ENCODE results near the gene GPC5.
"Not testable (repeated sequence)": the region's sequence is repeated elsewhere in the genome, so short reads cannot be mapped to it uniquely, and the experiment has no call there.

GPC5 gene

GRCh38 chr13:91657283-91657682, 258.9 kb downstream of the GPC5 start:
- Histone ChIP-seq H3K27ac (ENCODE audit: low read depth, low read length) (no peak overlapping the region), H3K36me3 (ENCODE audit: insufficient read depth, low read length) (no peaks in the 10 kb centered on the region), H3K27me3 (ENCODE audit: insufficient read depth, low read length) (no peaks in the 10 kb centered on the region), H3K4me1 (ENCODE audit: insufficient read depth, low read length) (peaks cover 19% of the 10 kb centered on the region), H3K4me3 (ENCODE audit: low read length) (no peak overlapping the region), H3K9ac (ENCODE audit: low read depth, low read length) (no peak overlapping the region), H3K9me3 (ENCODE audit: insufficient read depth, low read depth, low read length) (no peaks in the 10 kb centered on the region)
- WGBS, result 100% methylated on average over 1 of the region's 2 CpGs

- no peaks in the 10 kb centered on the region for H3K36me3 ChIP-seq (ENCODE audit: insufficient read depth, low read length)
- no peak overlapping the region for H3K9ac ChIP-seq (ENCODE audit: low read depth, low read length)
- no peak overlapping the region for H3K27ac ChIP-seq (ENCODE audit: low read depth, low read length)
- WGBS, result 90% methylated on average over 3 of the region's 4 CpGs
- no peaks in the 10 kb centered on the region for H3K9me3 ChIP-seq (ENCODE audit: insufficient read depth, low read depth, low read length)
- no peaks in the 10 kb centered on the region for H3K27me3 ChIP-seq (ENCODE audit: insufficient read depth, low read length)
- peaks cover 3% of the 10 kb centered on the region; the same call in 1 of the 2 replicates for H3K4me1 ChIP-seq (ENCODE audit: insufficient read depth, low read length)
- H3K4me3 ChIP-seq (ENCODE audit: low read length), result no peak overlapping the region
Observed at GRCh38 chr13:91659256-91660075, 261.0 kb downstream of the GPC5 start.

- Histone ChIP-seq H3K27ac (ENCODE audit: low read depth, low read length) (no peak overlapping the region), H3K27me3 (ENCODE audit: insufficient read depth, low read length) (no peaks in the 10 kb centered on the region), H3K4me3 (ENCODE audit: low read length) (no peak overlapping the region), H3K36me3 (ENCODE audit: insufficient read depth, low read length) (no peaks in the 10 kb centered on the region), H3K4me1 (ENCODE audit: insufficient read depth, low read length) (no peaks in the 10 kb centered on the region), H3K9ac (ENCODE audit: low read depth, low read length) (no peak overlapping the region), H3K9me3 (ENCODE audit: insufficient read depth, low read depth, low read length) (no peaks in the 10 kb centered on the region)
Observed at GRCh38 chr13:91660076-91660415, 261.6 kb downstream of the GPC5 start.

- Histone ChIP-seq H3K4me1 (ENCODE audit: insufficient read depth, low read length) (no peaks in the 10 kb centered on the region), H3K4me3 (ENCODE audit: low read length) (no peak overlapping the region), H3K36me3 (ENCODE audit: insufficient read depth, low read length) (no peaks in the 10 kb centered on the region), H3K9me3 (ENCODE audit: insufficient read depth, low read depth, low read length) (no peaks in the 10 kb centered on the region), H3K27me3 (ENCODE audit: insufficient read depth, low read length) (no peaks in the 10 kb centered on the region), H3K27ac (ENCODE audit: low read depth, low read length) (no peak overlapping the region), H3K9ac (ENCODE audit: low read depth, low read length) (no peak overlapping the region)
- 90% methylated on average over 4 of the region's 4 CpGs for WGBS
Observed at GRCh38 chr13:91661692-91662490, 263.5 kb downstream of the GPC5 start.

- Histone ChIP-seq H3K9me3 (ENCODE audit: insufficient read depth, low read depth, low read length) (no peaks in the 10 kb centered on the region), H3K4me3 (ENCODE audit: low read length) (no peak overlapping the region), H3K9ac (ENCODE audit: low read depth, low read length) (no peak overlapping the region), H3K27ac (ENCODE audit: low read depth, low read length) (no peak overlapping the region), H3K27me3 (ENCODE audit: insufficient read depth, low read length) (no peaks in the 10 kb centered on the region), H3K4me1 (ENCODE audit: insufficient read depth, low read length) (no peaks in the 10 kb centered on the region), H3K36me3 (ENCODE audit: insufficient read depth, low read length) (no peaks in the 10 kb centered on the region)
- 91% methylated on average over 3 of the region's 3 CpGs for WGBS
Observed at GRCh38 chr13:91664039-91664438, 265.6 kb downstream of the GPC5 start.

- no peaks in the 10 kb centered on the region for H3K9me3 ChIP-seq (ENCODE audit: insufficient read depth, low read depth, low read length)
- no peaks in the 10 kb centered on the region for H3K36me3 ChIP-seq (ENCODE audit: insufficient read depth, low read length)
- H3K4me1 ChIP-seq (ENCODE audit: insufficient read depth, low read length), result no peaks in the 10 kb centered on the region
- no peaks in the 10 kb centered on the region for H3K27me3 ChIP-seq (ENCODE audit: insufficient read depth, low read length)
- no peak overlapping the region for H3K27ac ChIP-seq (ENCODE audit: low read depth, low read length)
- 94% methylated on average over 2 of the region's 2 CpGs for WGBS
- H3K9ac ChIP-seq (ENCODE audit: low read depth, low read length), result no peak overlapping the region
- no peak overlapping the region for H3K4me3 ChIP-seq (ENCODE audit: low read length)
Observed at GRCh38 chr13:91667486-91667885, 269.1 kb downstream of the GPC5 start.

- Histone ChIP-seq H3K9ac (ENCODE audit: low read depth, low read length) (no peak overlapping the region), H3K9me3 (ENCODE audit: insufficient read depth, low read depth, low read length) (no peaks in the 10 kb centered on the region), H3K4me3 (ENCODE audit: low read length) (no peak overlapping the region), H3K36me3 (ENCODE audit: insufficient read depth, low read length) (no peaks in the 10 kb centered on the region), H3K27ac (ENCODE audit: low read depth, low read length) (no peak overlapping the region), H3K27me3 (ENCODE audit: insufficient read depth, low read length) (no peaks in the 10 kb centered on the region), H3K4me1 (ENCODE audit: insufficient read depth, low read length) (no peaks in the 10 kb centered on the region)
- WGBS, result 95% methylated on average over 5 of the region's 5 CpGs
Observed at GRCh38 chr13:91668866-91669495, 270.6 kb downstream of the GPC5 start.

- H3K27ac ChIP-seq (ENCODE audit: low read depth, low read length); H3K9me3 ChIP-seq (ENCODE audit: insufficient read depth, low read depth, low read length); H3K4me1 ChIP-seq (ENCODE audit: insufficient read depth, low read length); H3K4me3 ChIP-seq (ENCODE audit: low read length); H3K9ac ChIP-seq (ENCODE audit: low read depth, low read length); H3K36me3 ChIP-seq (ENCODE audit: insufficient read depth, low read length); H3K27me3 ChIP-seq (ENCODE audit: insufficient read depth, low read length): not testable (repeated sequence)
- 97% methylated on average over 10 of the region's 15 CpGs for WGBS
Observed at GRCh38 chr13:91674347-91674746, 275.9 kb downstream of the GPC5 start.

- Histone ChIP-seq H3K9ac (ENCODE audit: low read depth, low read length) (no peak overlapping the region), H3K27me3 (ENCODE audit: insufficient read depth, low read length) (no peaks in the 10 kb centered on the region), H3K27ac (ENCODE audit: low read depth, low read length) (no peak overlapping the region), H3K36me3 (ENCODE audit: insufficient read depth, low read length) (no peaks in the 10 kb centered on the region), H3K4me3 (ENCODE audit: low read length) (no peak overlapping the region), H3K4me1 (ENCODE audit: insufficient read depth, low read length) (no peaks in the 10 kb centered on the region), H3K9me3 (ENCODE audit: insufficient read depth, low read depth, low read length) (no peaks in the 10 kb centered on the region)
- 86% methylated on average over 3 of the region's 3 CpGs for WGBS
Observed at GRCh38 chr13:91684746-91685145, 286.3 kb downstream of the GPC5 start.

GRCh38 chr13:91690944-91691343, 292.5 kb downstream of the GPC5 start:
- H3K27me3 ChIP-seq (ENCODE audit: insufficient read depth, low read length), result no peaks in the 10 kb centered on the region
- WGBS, result 90% methylated on average over 6 of the region's 6 CpGs
- H3K36me3 ChIP-seq (ENCODE audit: insufficient read depth, low read length), result no peaks in the 10 kb centered on the region
- no peak overlapping the region for H3K9ac ChIP-seq (ENCODE audit: low read depth, low read length)
- H3K4me1 ChIP-seq (ENCODE audit: insufficient read depth, low read length), result no peaks in the 10 kb centered on the region
- H3K4me3 ChIP-seq (ENCODE audit: low read length), result no peak overlapping the region
- no peaks in the 10 kb centered on the region for H3K9me3 ChIP-seq (ENCODE audit: insufficient read depth, low read depth, low read length)
- H3K27ac ChIP-seq (ENCODE audit: low read depth, low read length), result no peak overlapping the region

GRCh38 chr13:91693466-91693865, 295.0 kb downstream of the GPC5 start:
- no peaks in the 10 kb centered on the region for H3K9me3 ChIP-seq (ENCODE audit: insufficient read depth, low read depth, low read length)
- no peak overlapping the region for H3K27ac ChIP-seq (ENCODE audit: low read depth, low read length)
- no peaks in the 10 kb centered on the region for H3K36me3 ChIP-seq (ENCODE audit: insufficient read depth, low read length)
- no peaks in the 10 kb centered on the region for H3K4me1 ChIP-seq (ENCODE audit: insufficient read depth, low read length)
- H3K27me3 ChIP-seq (ENCODE audit: insufficient read depth, low read length), result no peaks in the 10 kb centered on the region
- WGBS, result 96% methylated on average over 11 of the region's 11 CpGs
- no peak overlapping the region for H3K4me3 ChIP-seq (ENCODE audit: low read length)
- H3K9ac ChIP-seq (ENCODE audit: low read depth, low read length), result no peak overlapping the region

All from HUES64 (cell line).